GM21447 (cell line): Measurements from ENCODE around the gene CXCL3.

ENCODE experiments used
- ATAC-seq: cut with Tn5 transposase; IDR thresholded peaks from one replicate; pipeline ENCODE4 v1.9.1; 2021; ENCODE audit not compliant: unreplicated experiment

Gene CXCL3

GRCh38 chr4:74016068-74016467 is 22.4 kb downstream of the CXCL3 start:
- no peak for ATAC-seq

GRCh38 chr4:74015126-74015780 is 23.2 kb downstream of the CXCL3 start:
- no peak for ATAC-seq

GRCh38 chr4:74014332-74014731 is 24.2 kb downstream of the CXCL3 start:
- ATAC-seq: no peak

GRCh38 chr4:74013264-74013663 is 25.2 kb downstream of the CXCL3 start:
- ATAC-seq: no peak

- no peak for ATAC-seq
Measured at GRCh38 chr4:74012130-74012529, 26.4 kb downstream of the CXCL3 start.

GRCh38 chr4:74009307-74009706 is 29.2 kb downstream of the CXCL3 start:
- ATAC-seq: no peak

- ATAC-seq: no peak
Measured at GRCh38 chr4:74006009-74006476, 32.4 kb downstream of the CXCL3 start.

- ATAC-seq: no peak
Measured at GRCh38 chr4:74005528-74005927, 33.0 kb downstream of the CXCL3 start.

- ATAC-seq: no peak
Measured at GRCh38 chr4:74004668-74005067, 33.8 kb downstream of the CXCL3 start.

- ATAC-seq: no peak
Measured at GRCh38 chr4:74000301-74000700, 38.2 kb downstream of the CXCL3 start.

- ATAC-seq: no peak
Measured at GRCh38 chr4:73998040-73999011, 40.2 kb downstream of the CXCL3 start, which contains the start of gene CXCL5. TSS of gene CXCL5 (minus strand) at chr4:73998677. CDS start at chr4:73998581, 96 bp downstream.

- ATAC-seq: no peak
Measured at GRCh38 chr4:73992050-73992449, 46.4 kb downstream of the CXCL3 start.

GRCh38 chr4:73991742-73992000 is 46.8 kb downstream of the CXCL3 start:
- no peak for ATAC-seq

GRCh38 chr4:73990988-73991741 is 47.3 kb downstream of the CXCL3 start:
- no peak for ATAC-seq

- ATAC-seq: no peak
Measured at GRCh38 chr4:73989928-73990327, 48.6 kb downstream of the CXCL3 start.

- ATAC-seq: no peak
Measured at GRCh38 chr4:73989031-73989430, 49.5 kb downstream of the CXCL3 start.

- no peak for ATAC-seq
Measured at GRCh38 chr4:73988061-73988460, 50.4 kb downstream of the CXCL3 start, which contains the start of gene PPBP. TSS of gene PPBP (minus strand) at chr4:73988190. CDS start at chr4:73988103, 87 bp downstream.
